PC-9 (cell line): ENCODE measurements around the gene UNC119. TPM values are rescaled to one million over a fixed set of nuclear protein-coding genes. Genes with fewer than 3 reads are reported as not detected.

Experiments used
- BruUV-seq: library from RNA; stranded (reverse); fragments of 400-500 nt; replicated peaks from 2 replicates; lab custom pipeline; 2021; lab: Mats Ljungman, UMichigan
- CTCF ChIA-PET: fragments of 300-600 bp; sonication (Branson Sonifier 250); formaldehyde crosslinking; loops from one replicate; lab custom pipeline; 2022; ENCODE audit warnings: antibody characterized with exemption; lab: Charles Lee
- POLR2A ChIA-PET: fragments of 300-600 bp; sonication (Branson Sonifier 250); formaldehyde crosslinking; loops from one replicate; lab custom pipeline; 2022; ENCODE audit warnings: antibody characterized with exemption; ENCODE audit not compliant: unreplicated experiment; lab: Charles Lee
- DNase-seq, 2 experiments: peaks; one replicate each; pipeline versions ENCODE4 v3.0.0 to v3.0.0-alpha.2; 2015 to 2022; ENCODE audit warnings: mixed read lengths in 1 of 2
- H2AFZ ChIP-seq: fragments of 200-600 bp; sonication (generic); 2 replicates; pipeline ENCODE4 v1.8.1; 2017; ENCODE audit warnings: antibody characterized with exemption
- H3F3A ChIP-seq: fragments of 200-600 bp; sonication (generic); 2 replicates; pipeline ENCODE4 v1.8.1; 2017; ENCODE audit warnings: antibody characterized with exemption, mild to moderate bottlenecking, low read depth; ENCODE audit not compliant: insufficient read depth
- H3K27ac ChIP-seq: fragments of 200-600 bp; sonication (generic); 2 replicates; pipeline ENCODE4 v1.6.1; 2016; ENCODE audit warnings: mixed run types
- H3K27me3 ChIP-seq: fragments of 200-600 bp; sonication (generic); 2 replicates; pipeline ENCODE4 v1.6.1; 2016; ENCODE audit warnings: low read depth, mixed run types; ENCODE audit not compliant: insufficient read depth
- H3K36me3 ChIP-seq: fragments of 200-600 bp; sonication (generic); 2 replicates; pipeline ENCODE4 v1.6.1; 2016; ENCODE audit warnings: low read depth, mixed run types
- H3K4me1 ChIP-seq: fragments of 200-600 bp; sonication (generic); replicated peaks from 2 replicates; pipeline ENCODE4 v1.6.1; 2016; ENCODE audit warnings: mixed run types; ENCODE audit not compliant: insufficient read depth
- H3K4me2 ChIP-seq: fragments of 200-600 bp; sonication (generic); 2 replicates; pipeline ENCODE4 v1.6.1; 2017; ENCODE audit warnings: mixed run types
- H3K4me3 ChIP-seq: fragments of 200-600 bp; sonication (generic); 2 replicates; pipeline ENCODE4 v1.6.1; 2016; ENCODE audit warnings: mixed run types
- H3K79me2 ChIP-seq: fragments of 200-600 bp; sonication (generic); 2 replicates; pipeline ENCODE4 v1.6.1; 2017; ENCODE audit warnings: low read depth, mixed run types
- H3K9me2 ChIP-seq: fragments of 200-600 bp; sonication (generic); 2 replicates; pipeline ENCODE4 v1.8.1; 2017; ENCODE audit warnings: mild to moderate bottlenecking; ENCODE audit not compliant: insufficient read depth
- H3K9me3 ChIP-seq: fragments of 200-600 bp; sonication (generic); 2 replicates; pipeline ENCODE4 v1.8.1; 2016; ENCODE audit warnings: low read depth; ENCODE audit not compliant: insufficient read depth
- H4K20me1 ChIP-seq: fragments of 200-600 bp; sonication (generic); 2 replicates; pipeline ENCODE4 v1.8.1; 2017; ENCODE audit not compliant: insufficient read depth
- CTCF ChIP-seq: fragments of 200-600 bp; sonication (generic); conservative IDR thresholded peaks from 2 replicates; pipeline ENCODE4 v1.6.1; 2017; ENCODE audit warnings: mixed run types, antibody characterized with exemption, mild to moderate bottlenecking, moderate library complexity
- EZH2 ChIP-seq: fragments of 200-600 bp; sonication (generic); IDR thresholded peaks from 2 replicates; pipeline ENCODE4 v1.8.0; 2017; ENCODE audit warnings: antibody characterized with exemption, low read depth
- intact Hi-C: fragments of 100-400 bp; cut with micrococcal nuclease; formaldehyde crosslinking; loops from one replicate; pipeline ENCODE4 v1.10.0; 2022; ENCODE audit not compliant: unreplicated experiment
- total RNA-seq: library from RNA; stranded (reverse); gene quantifications from 2 replicates; pipeline ENCODE4 v1.2.3, GENCODE V29; 2021

Gene UNC119
- total RNA-seq, 1 experiment from 2014 or later = 48.8 TPM

GRCh38 chr17:28540231-28540630, 12.2 kb downstream of the UNC119 start:
- Histone ChIP-seq H3K9me2 (no peaks in the 10 kb centered on the region), H3K27me3 (0 out of 2 replicates have a peak, but pooled peaks cover 4% of the 10 kb centered on the region), H3K79me2 (no peaks in the 10 kb centered on the region), H2AFZ (no peak overlapping the region), H3K9me3 (no peaks in the 10 kb centered on the region), H3K4me1 (no peaks in the 10 kb centered on the region), H3F3A (peaks cover 5% of the 10 kb centered on the region; the same call in 1 of the 2 replicates), H3K27ac (no peak overlapping the region), H4K20me1 (no peaks in the 10 kb centered on the region; the same call in 1 of the 2 replicates), H3K4me2 (no peak overlapping the region), H3K36me3 (no peaks in the 10 kb centered on the region), H3K4me3 (no peak overlapping the region)
- no peak for TF ChIP-seq EZH2
- TF ChIP-seq CTCF = no peak
- intact Hi-C loops = loop anchor here (1.0 kb wide), 1 partner anchor 46 kb away; no protein-coding TSS in a partner anchor
- BruUV-seq = no TSS peak
- no peak for DNase-seq
- CTCF ChIA-PET = interaction anchor here (0.6 to 0.7 kb wide), 2 partner anchors 38 to 1568 kb away, joined by 5 to 10 read pairs; no protein-coding TSS in a partner anchor
- POLR2A ChIA-PET = no interaction called here

GRCh38 chr17:28538296-28538895, 14.0 kb downstream of the UNC119 start:
- CTCF ChIA-PET = no interaction called here
- no peaks in the 10 kb centered on the region for H3K36me3 ChIP-seq

GRCh38 chr17:28537219-28537610, 15.2 kb downstream of the UNC119 start:
- intact Hi-C loops = no loop called here
- Histone ChIP-seq H3K79me2 (no peaks in the 10 kb centered on the region), H3K9me3 (no peaks in the 10 kb centered on the region), H3K9me2 (no peaks in the 10 kb centered on the region), H2AFZ (no peak overlapping the region), H3K27ac (no peak overlapping the region), H3K36me3 (no peaks in the 10 kb centered on the region), H3K4me2 (no peak overlapping the region), H3K4me1 (0 out of 2 replicates have a peak, but pooled peaks cover 6% of the 10 kb centered on the region), H3K4me3 (no peak overlapping the region), H3K27me3 (0 out of 2 replicates have a peak, but pooled peaks cover 4% of the 10 kb centered on the region), H4K20me1 (no peaks in the 10 kb centered on the region; the same call in 1 of the 2 replicates), H3F3A (peaks cover 5% of the 10 kb centered on the region; the same call in 1 of the 2 replicates)
- ChIA-PET CTCF (no interaction called here), POLR2A (no interaction called here)
- no TSS peak for BruUV-seq
- no peak for TF ChIP-seq EZH2
- TF ChIP-seq CTCF = no peak
- DNase-seq = no peak

More at GRCh38 chr17:28538296-28538895, 14.0 kb downstream of the UNC119 start:
- BruUV-seq = no TSS peak
- Histone ChIP-seq H2AFZ (no peak overlapping the region), H3K4me2 (no peak overlapping the region), H3K4me1 (no peaks in the 10 kb centered on the region), H4K20me1 (no peaks in the 10 kb centered on the region; the same call in 1 of the 2 replicates), H3K79me2 (no peaks in the 10 kb centered on the region), H3K27me3 (0 out of 2 replicates have a peak, but pooled peaks cover 4% of the 10 kb centered on the region), H3K27ac (no peak overlapping the region), H3F3A (peaks cover 5% of the 10 kb centered on the region; the same call in 1 of the 2 replicates), H3K9me2 (no peaks in the 10 kb centered on the region), H3K9me3 (no peaks in the 10 kb centered on the region), H3K4me3 (no peak overlapping the region)
- TF ChIP-seq CTCF (no peak), EZH2 (no peak)
- intact Hi-C loops = no loop called here
- POLR2A ChIA-PET = no interaction called here
- no peak for DNase-seq
